ENCODE data around the gene MARVELD1. TPM values are rescaled to one million over a fixed set of nuclear protein-coding genes. Genes with fewer than 3 reads are reported as not detected.

The MARVELD1 gene
- total RNA-seq, 1 donor from 2014 or later, result 18.2 TPM

- no peak for DNase-seq
Observed at GRCh38 chr10:97759946-97760345, 46.4 kb downstream of the MARVELD1 start.

GRCh38 chr10:97760461-97761257, 47.1 kb downstream of the MARVELD1 start:
- DNase-seq, result no peak

GRCh38 chr10:97761331-97761865, 47.9 kb downstream of the MARVELD1 start:
- DNase-seq, result no peak

GRCh38 chr10:97762056-97762455, 48.5 kb downstream of the MARVELD1 start:
- no peak for DNase-seq

GRCh38 chr10:97762816-97763215, 49.3 kb downstream of the MARVELD1 start:
- DNase-seq, result no peak

- no peak for DNase-seq
Observed at GRCh38 chr10:97763411-97763810, 49.9 kb downstream of the MARVELD1 start.

GRCh38 chr10:97763947-97764346, 50.4 kb downstream of the MARVELD1 start:
- DNase-seq, result no peak

GRCh38 chr10:97764519-97764931, 51.0 kb downstream of the MARVELD1 start:
- DNase-seq, result no peak

GRCh38 chr10:97765201-97765600, 51.7 kb downstream of the MARVELD1 start:
- DNase-seq, result no peak

GRCh38 chr10:97766106-97766810, 52.7 kb downstream of the MARVELD1 start:
- no peak for DNase-seq

- DNase-seq, result no peak
Observed at GRCh38 chr10:97766996-97767924, 53.7 kb downstream of the MARVELD1 start.

Other genes starting within 250 kb of the MARVELD1 start
- gene MMS19, start 215.3 kb upstream of the MARVELD1 start, total RNA-seq, result 95.5 and 102 TPM in 2 replicates
- gene UBTD1, start 214.8 kb upstream of the MARVELD1 start, total RNA-seq, result 63.4 and 78.1 TPM in 2 replicates
- 0.34 and 1.1 TPM in 2 replicates for gene ANKRD2, start 141.0 kb upstream of the MARVELD1 start, total RNA-seq
- gene HOGA1, start 129.3 kb upstream of the MARVELD1 start, total RNA-seq, result 0.85 and 0.88 TPM in 2 replicates
- gene C10orf62, start 124.0 kb upstream of the MARVELD1 start, total RNA-seq, result 0.09 and 0.34 TPM in 2 replicates
- 0.98 and 3.6 TPM in 2 replicates for gene MORN4, start 80.2 kb upstream of the MARVELD1 start, total RNA-seq
- gene PI4K2A, start 73.1 kb upstream of the MARVELD1 start, total RNA-seq, result 16.7 and 19.7 TPM in 2 replicates
- 4.4 and 5.6 TPM in 2 replicates for gene AVPI1, start 26.5 kb upstream of the MARVELD1 start, total RNA-seq
- 19.6 and 20.6 TPM in 2 replicates for gene ZFYVE27, start 23.4 kb downstream of the MARVELD1 start, total RNA-seq
- gene SFRP5, start 58.3 kb downstream of the MARVELD1 start, total RNA-seq, result not detected in 2 replicates
- under 0.01 and 0.05 TPM in 2 replicates for gene GOLGA7B, start 136.1 kb downstream of the MARVELD1 start, total RNA-seq